ENCODE data around the gene EIF1AD. TPM values are rescaled to one million over a fixed set of nuclear protein-coding genes. Genes with fewer than 3 reads are reported as not detected.

Gene EIF1AD
- total RNA-seq, 2 experiments from 2014 or later, result 51.1 to 63.2 TPM

DNA sequence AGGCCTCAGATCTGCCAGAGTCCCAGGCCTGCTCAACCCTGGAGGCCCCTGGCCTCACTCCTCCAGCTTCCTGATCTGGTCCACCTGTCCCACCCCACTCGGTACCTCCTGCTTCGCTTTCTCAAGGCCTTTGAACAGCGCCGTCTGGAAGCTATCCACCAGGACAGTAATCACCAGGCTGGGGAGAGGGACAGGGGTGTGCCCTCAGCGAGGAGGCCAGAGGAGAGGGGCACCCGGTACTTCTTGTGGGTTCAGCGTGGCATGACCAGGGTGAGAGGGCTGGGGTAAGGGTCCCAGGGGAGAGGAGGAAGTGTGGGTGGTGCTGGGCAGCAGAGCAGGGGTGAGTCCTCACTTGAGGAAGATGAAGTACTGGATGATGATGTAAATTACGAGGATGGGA is 18.3 kb upstream of the EIF1AD start:
- Histone ChIP-seq H3K9me2 (ENCODE audit: insufficient read depth, low read length) (no peaks in the 10 kb centered on the region), H3K4me3 (ENCODE audit: low read depth, low read length, poor library complexity, severe bottlenecking) (no peak overlapping the region), H3K79me2 (ENCODE audit: insufficient read depth, low read depth, low read length) (no peaks in the 10 kb centered on the region), H3K4me1 (ENCODE audit: insufficient read depth, low read length, poor library complexity, severe bottlenecking) (no peaks in the 10 kb centered on the region), H3K9me3 (ENCODE audit: low read length) (no peaks in the 10 kb centered on the region), H4K20me1 (ENCODE audit: insufficient read depth, low read length) (no peaks in the 10 kb centered on the region), H3K4me2 (ENCODE audit: low read length) (no peak overlapping the region), H3K36me3 (ENCODE audit: insufficient read depth, low read length) (no peaks in the 10 kb centered on the region), H2AFZ (ENCODE audit: low read length) (no peak overlapping the region), H3K27ac (ENCODE audit: low read depth, low read length, poor library complexity, severe bottlenecking) (no peak overlapping the region)
- ChIA-PET POLR2A (interaction anchor here (0.6 to 0.7 kb wide), 2 partner anchors 308 to 325 kb away, joined by 3 to 4 read pairs; partner anchors contain the start of gene KAT5), CTCF (ENCODE audit: unreplicated experiment) (no interaction called here)
- no TSS peak for BruUV-seq (replicated peaks)
- TF ChIP-seq EZH2phosphoT487 (IDR thresholded peaks at IDR 0.05; ENCODE audit: borderline replicate concordance, low read depth, low read length), result no peak
- TF ChIP-seq, protein P1, sequence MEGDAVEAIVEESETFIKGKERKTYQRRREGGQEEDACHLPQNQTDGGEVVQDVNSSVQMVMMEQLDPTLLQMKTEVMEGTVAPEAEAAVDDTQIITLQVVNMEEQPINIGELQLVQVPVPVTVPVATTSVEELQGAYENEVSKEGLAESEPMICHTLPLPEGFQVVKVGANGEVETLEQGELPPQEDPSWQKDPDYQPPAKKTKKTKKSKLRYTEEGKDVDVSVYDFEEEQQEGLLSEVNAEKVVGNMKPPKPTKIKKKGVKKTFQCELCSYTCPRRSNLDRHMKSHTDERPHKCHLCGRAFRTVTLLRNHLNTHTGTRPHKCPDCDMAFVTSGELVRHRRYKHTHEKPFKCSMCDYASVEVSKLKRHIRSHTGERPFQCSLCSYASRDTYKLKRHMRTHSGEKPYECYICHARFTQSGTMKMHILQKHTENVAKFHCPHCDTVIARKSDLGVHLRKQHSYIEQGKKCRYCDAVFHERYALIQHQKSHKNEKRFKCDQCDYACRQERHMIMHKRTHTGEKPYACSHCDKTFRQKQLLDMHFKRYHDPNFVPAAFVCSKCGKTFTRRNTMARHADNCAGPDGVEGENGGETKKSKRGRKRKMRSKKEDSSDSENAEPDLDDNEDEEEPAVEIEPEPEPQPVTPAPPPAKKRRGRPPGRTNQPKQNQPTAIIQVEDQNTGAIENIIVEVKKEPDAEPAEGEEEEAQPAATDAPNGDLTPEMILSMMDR (conservative IDR thresholded peaks at IDR 0.05; ENCODE audit: low read length), result no peak
- intact Hi-C loops (cut with micrococcal nuclease; ENCODE audit: unreplicated experiment), result no loop called here
- DNase-seq (ENCODE audit: low spot score), result no peak

DNA sequence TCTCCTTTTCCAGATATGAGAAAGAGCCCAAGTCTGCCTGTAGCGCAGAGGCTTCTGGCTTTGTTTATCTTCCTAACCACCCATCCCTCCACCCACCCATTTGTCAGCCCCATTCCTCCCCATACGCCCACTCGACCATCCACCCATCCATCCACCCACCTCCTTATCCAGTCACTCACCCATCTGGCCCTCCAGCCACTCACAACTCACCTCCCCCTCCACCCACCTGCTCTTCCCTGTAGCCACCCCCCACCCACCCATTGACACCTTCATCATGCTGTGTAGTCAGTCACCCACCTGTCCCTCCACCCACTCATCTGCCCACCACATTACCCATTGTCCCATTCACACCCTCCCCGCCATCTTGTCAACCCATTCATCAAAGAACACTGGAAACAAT is 15.4 kb upstream of the EIF1AD start:
- no peak overlapping the region for H3K4me2 ChIP-seq (ENCODE audit: low read length)
- CTCF ChIA-PET (ENCODE audit: unreplicated experiment), result no interaction called here
- no TSS peak for BruUV-seq (replicated peaks)

DNA sequence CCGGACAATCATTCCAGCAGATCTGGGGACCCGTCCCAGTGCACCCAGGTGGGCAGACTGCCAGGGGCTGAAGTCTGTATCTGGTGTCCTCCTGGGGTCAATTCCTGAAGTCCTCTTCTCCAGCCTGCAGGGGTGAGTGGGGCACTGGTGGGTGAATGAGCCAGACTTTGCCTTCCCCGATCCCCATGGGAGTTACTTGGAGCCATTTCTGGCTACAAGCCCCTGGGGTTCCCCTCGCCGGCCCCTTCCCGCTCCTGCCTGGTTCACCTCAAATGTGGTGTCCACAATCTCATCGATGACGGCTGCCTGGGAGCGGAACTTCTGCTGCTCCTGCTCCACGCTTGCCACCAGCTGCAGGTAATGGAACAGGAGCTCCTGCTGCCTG is 14.8 kb upstream of the EIF1AD start:
- Histone ChIP-seq H3K4me3 (ENCODE audit: low read depth, low read length, poor library complexity, severe bottlenecking) (no peak overlapping the region), H3K36me3 (ENCODE audit: insufficient read depth, low read length) (no peaks in the 10 kb centered on the region), H3K9me3 (ENCODE audit: low read length) (no peaks in the 10 kb centered on the region), H3K9me2 (ENCODE audit: insufficient read depth, low read length) (no peaks in the 10 kb centered on the region), H2AFZ (ENCODE audit: low read length) (no peak overlapping the region), H4K20me1 (ENCODE audit: insufficient read depth, low read length) (no peaks in the 10 kb centered on the region), H3K4me1 (ENCODE audit: insufficient read depth, low read length, poor library complexity, severe bottlenecking) (no peaks in the 10 kb centered on the region), H3K4me2 (ENCODE audit: low read length) (no peak overlapping the region), H3K27ac (ENCODE audit: low read depth, low read length, poor library complexity, severe bottlenecking) (no peak overlapping the region), H3K79me2 (ENCODE audit: insufficient read depth, low read depth, low read length) (no peaks in the 10 kb centered on the region)
- TF ChIP-seq, protein P1 (conservative IDR thresholded peaks at IDR 0.05; ENCODE audit: low read length), result no peak
- ChIA-PET POLR2A (interaction anchor here (0.6 kb wide), 1 partner anchor 129 kb away, joined by 3 read pairs; the partner anchor contains the start of gene FIBP), CTCF (ENCODE audit: unreplicated experiment) (no interaction called here)
- intact Hi-C loops (cut with micrococcal nuclease; ENCODE audit: unreplicated experiment), result no loop called here
- no TSS peak for BruUV-seq (replicated peaks)
- no peak for DNase-seq (ENCODE audit: low spot score)

More for the DNA sequence above, 15.4 kb upstream of the EIF1AD start:
- Histone ChIP-seq H3K9me2 (ENCODE audit: insufficient read depth, low read length) (no peaks in the 10 kb centered on the region), H3K27ac (ENCODE audit: low read depth, low read length, poor library complexity, severe bottlenecking) (no peak overlapping the region), H3K4me1 (ENCODE audit: insufficient read depth, low read length, poor library complexity, severe bottlenecking) (no peaks in the 10 kb centered on the region), H3K79me2 (ENCODE audit: insufficient read depth, low read depth, low read length) (no peaks in the 10 kb centered on the region), H3K9me3 (ENCODE audit: low read length) (no peaks in the 10 kb centered on the region), H2AFZ (ENCODE audit: low read length) (no peak overlapping the region), H3K36me3 (ENCODE audit: insufficient read depth, low read length) (no peaks in the 10 kb centered on the region), H4K20me1 (ENCODE audit: insufficient read depth, low read length) (no peaks in the 10 kb centered on the region), H3K4me3 (ENCODE audit: low read depth, low read length, poor library complexity, severe bottlenecking) (no peak overlapping the region)
- intact Hi-C loops (cut with micrococcal nuclease; ENCODE audit: unreplicated experiment), result no loop called here
- DNase-seq (ENCODE audit: low spot score), result no peak
- TF ChIP-seq EZH2phosphoT487 (IDR thresholded peaks at IDR 0.05; ENCODE audit: borderline replicate concordance, low read depth, low read length), result no peak
- TF ChIP-seq, protein P1 (conservative IDR thresholded peaks at IDR 0.05; ENCODE audit: low read length), result no peak
- POLR2A ChIA-PET, result no interaction called here

Measured in OCI-LY7 (cell line).